Testis (tissue), 2 donors: ENCODE data around the gene WWP2.

Experiments used
- CTCF ChIP-seq, 3 experiments: fragments of 450-650 bp in 2 of 3; fragments of 200-600 bp in 1 of 3; sonication (generic) in 1 of 3; IDR thresholded peaks; one replicate each; pipeline ENCODE4 v1.5.1; 2016 to 2019; ENCODE audit warnings: antibody characterized with exemption in 3 of 3, mild to moderate bottlenecking in 2 of 3, moderate library complexity in 1 of 3
- POLR2A ChIP-seq: fragments of 450-650 bp; IDR thresholded peaks from one replicate; pipeline ENCODE4 v1.6.1; 2017; ENCODE audit warnings: antibody characterized with exemption, mild to moderate bottlenecking, moderate library complexity

GRCh38 chr16:69903865-69904415 is 141.8 kb downstream of the WWP2 start:
- TF ChIP-seq CTCF (IDR thresholded peaks at IDR 0.05) (no peak), POLR2A (no peak)
